EL (cell line): ENCODE measurements around the gene GOLT1A.
A peak's percentile ranks its signal among the peaks of the same experiment; 100 is the strongest.

Experiments
- DNase-seq: peaks from one replicate; pipeline ENCODE4 v3.0.0-alpha.2; 2016

The GOLT1A gene

GRCh38 chr1:204190212-204191211 is 23.3 kb downstream of the GOLT1A start:
- peak; percentile 47 for DNase-seq

- no peak for DNase-seq
These were observed 24.7 kb downstream of the GOLT1A start for GRCh38 chr1:204188959-204189639.

GRCh38 chr1:204186597-204186996 is 27.2 kb downstream of the GOLT1A start:
- DNase-seq = no peak

- DNase-seq = no peak
These were observed 32.7 kb downstream of the GOLT1A start for GRCh38 chr1:204181116-204181515.

- DNase-seq = no peak
These were observed 33.7 kb downstream of the GOLT1A start for GRCh38 chr1:204180133-204180532.

- DNase-seq = no peak
These were observed 35.1 kb downstream of the GOLT1A start for GRCh38 chr1:204178487-204179281.

- peak; percentile 24 for DNase-seq
These were observed 36.7 kb downstream of the GOLT1A start for GRCh38 chr1:204177133-204177532.

- DNase-seq = no peak
These were observed 37.7 kb downstream of the GOLT1A start for GRCh38 chr1:204176049-204176448.

GRCh38 chr1:204174958-204175357 is 38.8 kb downstream of the GOLT1A start:
- no peak for DNase-seq

- no peak for DNase-seq
These were observed 41.3 kb downstream of the GOLT1A start for GRCh38 chr1:204172404-204173029.

GRCh38 chr1:204171751-204172178 is 42.0 kb downstream of the GOLT1A start:
- DNase-seq = peak; percentile 75

GRCh38 chr1:204170494-204171155 is 43.2 kb downstream of the GOLT1A start:
- no peak for DNase-seq

GRCh38 chr1:204169858-204170257 is 43.9 kb downstream of the GOLT1A start:
- no peak for DNase-seq

GRCh38 chr1:204167730-204168129 is 46.1 kb downstream of the GOLT1A start:
- DNase-seq = no peak

GRCh38 chr1:204166219-204166618 is 47.6 kb downstream of the GOLT1A start, which contains the start of gene REN:
Gene REN (minus strand): TSS chr1:204166337. CDS start chr1:204166293, 44 bp downstream.
- DNase-seq = no peak

GRCh38 chr1:204162494-204163074 is 51.2 kb downstream of the GOLT1A start:
- peak; percentile 72 for DNase-seq

- DNase-seq = no peak
These were observed 51.9 kb downstream of the GOLT1A start for GRCh38 chr1:204161609-204162493.

- DNase-seq = no peak
These were observed 55.8 kb downstream of the GOLT1A start for GRCh38 chr1:204157962-204158361.

- no peak for DNase-seq
These were observed 57.9 kb downstream of the GOLT1A start for GRCh38 chr1:204155881-204156280.

- DNase-seq = no peak
These were observed 59.1 kb downstream of the GOLT1A start for GRCh38 chr1:204154568-204155255.
